Measurements from ENCODE around the gene LY6G6D.
A peak's percentile ranks its signal among the peaks of the same experiment; 100 is the strongest.

GRCh38 chr6:31728767-31729514, 13.8 kb downstream of the LY6G6D start, which contains the start of gene DDAH2:
- TF ChIP-seq POLR2A (IDR thresholded peaks at IDR 0.05) (no peak), CTCF (IDR thresholded peaks at IDR 0.05) (peak in 3 of 5 experiments; percentile 42 to 78 (median 51))

All from transverse colon (tissue), 3 donors.